PC-9 (cell line): ENCODE data around the gene GALM. TPM values are rescaled to one million over a fixed set of nuclear protein-coding genes. Genes with fewer than 3 reads are reported as not detected.

ENCODE experiments used
- BruUV-seq: library from RNA; stranded (reverse); fragments of 400-500 nt; replicated peaks from 2 replicates; lab custom pipeline; 2021; lab: Mats Ljungman, UMichigan
- CTCF ChIA-PET: fragments of 300-600 bp; sonication (Branson Sonifier 250); formaldehyde crosslinking; loops from one replicate; lab custom pipeline; 2022; ENCODE audit warnings: antibody characterized with exemption; lab: Charles Lee
- POLR2A ChIA-PET: fragments of 300-600 bp; sonication (Branson Sonifier 250); formaldehyde crosslinking; loops from one replicate; lab custom pipeline; 2022; ENCODE audit warnings: antibody characterized with exemption; ENCODE audit not compliant: unreplicated experiment; lab: Charles Lee
- DNase-seq, 2 experiments: peaks; one replicate each; pipeline versions ENCODE4 v3.0.0 to v3.0.0-alpha.2; 2015 to 2022; ENCODE audit warnings: mixed read lengths in 1 of 2
- H2AFZ ChIP-seq: fragments of 200-600 bp; sonication (generic); 2 replicates; pipeline ENCODE4 v1.8.1; 2017; ENCODE audit warnings: antibody characterized with exemption
- H3F3A ChIP-seq: fragments of 200-600 bp; sonication (generic); 2 replicates; pipeline ENCODE4 v1.8.1; 2017; ENCODE audit warnings: antibody characterized with exemption, mild to moderate bottlenecking, low read depth; ENCODE audit not compliant: insufficient read depth
- H3K27ac ChIP-seq: fragments of 200-600 bp; sonication (generic); 2 replicates; pipeline ENCODE4 v1.6.1; 2016; ENCODE audit warnings: mixed run types
- H3K27me3 ChIP-seq: fragments of 200-600 bp; sonication (generic); 2 replicates; pipeline ENCODE4 v1.6.1; 2016; ENCODE audit warnings: low read depth, mixed run types; ENCODE audit not compliant: insufficient read depth
- H3K36me3 ChIP-seq: fragments of 200-600 bp; sonication (generic); 2 replicates; pipeline ENCODE4 v1.6.1; 2016; ENCODE audit warnings: low read depth, mixed run types
- H3K4me1 ChIP-seq: fragments of 200-600 bp; sonication (generic); replicated peaks from 2 replicates; pipeline ENCODE4 v1.6.1; 2016; ENCODE audit warnings: mixed run types; ENCODE audit not compliant: insufficient read depth
- H3K4me2 ChIP-seq: fragments of 200-600 bp; sonication (generic); 2 replicates; pipeline ENCODE4 v1.6.1; 2017; ENCODE audit warnings: mixed run types
- H3K4me3 ChIP-seq: fragments of 200-600 bp; sonication (generic); 2 replicates; pipeline ENCODE4 v1.6.1; 2016; ENCODE audit warnings: mixed run types
- H3K79me2 ChIP-seq: fragments of 200-600 bp; sonication (generic); 2 replicates; pipeline ENCODE4 v1.6.1; 2017; ENCODE audit warnings: low read depth, mixed run types
- H3K9me2 ChIP-seq: fragments of 200-600 bp; sonication (generic); 2 replicates; pipeline ENCODE4 v1.8.1; 2017; ENCODE audit warnings: mild to moderate bottlenecking; ENCODE audit not compliant: insufficient read depth
- H3K9me3 ChIP-seq: fragments of 200-600 bp; sonication (generic); 2 replicates; pipeline ENCODE4 v1.8.1; 2016; ENCODE audit warnings: low read depth; ENCODE audit not compliant: insufficient read depth
- H4K20me1 ChIP-seq: fragments of 200-600 bp; sonication (generic); 2 replicates; pipeline ENCODE4 v1.8.1; 2017; ENCODE audit not compliant: insufficient read depth
- EZH2 ChIP-seq: fragments of 200-600 bp; sonication (generic); IDR thresholded peaks from 2 replicates; pipeline ENCODE4 v1.8.0; 2017; ENCODE audit warnings: antibody characterized with exemption, low read depth
- intact Hi-C: fragments of 100-400 bp; cut with micrococcal nuclease; formaldehyde crosslinking; loops from one replicate; pipeline ENCODE4 v1.10.0; 2022; ENCODE audit not compliant: unreplicated experiment
- total RNA-seq: library from RNA; stranded (reverse); gene quantifications from 2 replicates; pipeline ENCODE4 v1.2.3, GENCODE V29; 2021
- TF ChIP-seq, protein P1 (sequence below): fragments of 200-600 bp; sonication (generic); conservative IDR thresholded peaks from 2 replicates; pipeline ENCODE4 v1.6.1; 2017; ENCODE audit warnings: mixed run types, antibody characterized with exemption, mild to moderate bottlenecking, moderate library complexity

The GALM gene
- total RNA-seq, 1 experiment from 2014 or later, result 27.7 TPM

DNA sequence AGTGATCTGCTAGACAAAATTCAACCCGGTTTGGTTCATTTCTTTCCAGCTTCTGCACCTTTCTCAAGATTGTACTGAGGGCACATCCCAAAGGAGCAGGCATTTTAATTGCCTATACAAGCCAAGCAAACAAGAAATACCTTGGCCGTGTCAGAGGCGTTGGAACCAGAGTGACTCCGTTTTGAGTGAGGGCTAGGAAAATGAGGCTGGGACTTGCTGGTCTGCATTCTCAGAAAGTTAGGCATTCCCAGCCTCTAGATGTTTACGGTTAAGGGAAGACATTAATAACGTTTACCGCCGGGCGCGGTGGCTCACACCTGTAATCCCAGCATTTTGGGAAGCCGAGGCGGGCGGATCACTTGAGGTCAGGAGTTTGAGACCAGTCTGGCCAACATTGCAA is 110.6 kb downstream of the GALM start:
- ChIA-PET CTCF (no interaction called here), POLR2A (no interaction called here)
- H3K9me2 ChIP-seq, result no peaks in the 10 kb centered on the region
- BruUV-seq, result no TSS peak
- intact Hi-C loops, result no loop called here
- peaks cover 17% of the 10 kb centered on the region for H3K4me1 ChIP-seq
- H3K36me3 ChIP-seq, result peaks cover 6% of the 10 kb centered on the region; the same call in 1 of the 2 replicates
- no peak overlapping the region for H3K4me2 ChIP-seq
- H3K4me3 ChIP-seq, result no peak overlapping the region
- H3K27me3 ChIP-seq, result no peaks in the 10 kb centered on the region
- DNase-seq, result no peak
- no peak overlapping the region for H2AFZ ChIP-seq
- TF ChIP-seq, protein P1, sequence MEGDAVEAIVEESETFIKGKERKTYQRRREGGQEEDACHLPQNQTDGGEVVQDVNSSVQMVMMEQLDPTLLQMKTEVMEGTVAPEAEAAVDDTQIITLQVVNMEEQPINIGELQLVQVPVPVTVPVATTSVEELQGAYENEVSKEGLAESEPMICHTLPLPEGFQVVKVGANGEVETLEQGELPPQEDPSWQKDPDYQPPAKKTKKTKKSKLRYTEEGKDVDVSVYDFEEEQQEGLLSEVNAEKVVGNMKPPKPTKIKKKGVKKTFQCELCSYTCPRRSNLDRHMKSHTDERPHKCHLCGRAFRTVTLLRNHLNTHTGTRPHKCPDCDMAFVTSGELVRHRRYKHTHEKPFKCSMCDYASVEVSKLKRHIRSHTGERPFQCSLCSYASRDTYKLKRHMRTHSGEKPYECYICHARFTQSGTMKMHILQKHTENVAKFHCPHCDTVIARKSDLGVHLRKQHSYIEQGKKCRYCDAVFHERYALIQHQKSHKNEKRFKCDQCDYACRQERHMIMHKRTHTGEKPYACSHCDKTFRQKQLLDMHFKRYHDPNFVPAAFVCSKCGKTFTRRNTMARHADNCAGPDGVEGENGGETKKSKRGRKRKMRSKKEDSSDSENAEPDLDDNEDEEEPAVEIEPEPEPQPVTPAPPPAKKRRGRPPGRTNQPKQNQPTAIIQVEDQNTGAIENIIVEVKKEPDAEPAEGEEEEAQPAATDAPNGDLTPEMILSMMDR, result no peak
- no peak for TF ChIP-seq EZH2
- H3K27ac ChIP-seq, result no peak overlapping the region
- no peaks in the 10 kb centered on the region for H4K20me1 ChIP-seq
- peaks cover 13% of the 10 kb centered on the region for H3K79me2 ChIP-seq
- H3F3A ChIP-seq, result peaks cover 7% of the 10 kb centered on the region; the same call in 1 of the 2 replicates
- H3K9me3 ChIP-seq, result no peaks in the 10 kb centered on the region

DNA sequence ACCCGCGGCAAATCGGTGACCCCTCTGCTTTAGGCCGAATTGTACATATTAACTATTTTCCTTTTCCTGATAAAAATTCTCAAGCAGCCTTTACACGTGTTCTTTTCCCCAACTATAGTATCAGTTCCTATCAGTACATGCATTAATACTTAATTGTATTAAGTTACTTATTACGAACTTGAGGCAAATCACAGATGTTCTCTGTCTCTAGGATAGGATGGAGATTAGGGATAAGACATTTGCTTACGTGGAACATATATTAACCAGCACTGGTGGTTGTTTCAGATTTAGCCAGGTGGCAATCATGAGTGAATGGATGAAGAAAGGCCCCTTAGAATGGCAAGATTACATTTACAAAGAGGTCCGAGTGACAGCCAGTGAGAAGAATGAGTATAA is 112.8 kb downstream of the GALM start:
- Histone ChIP-seq H3K27me3 (no peaks in the 10 kb centered on the region), H4K20me1 (no peaks in the 10 kb centered on the region), H3K9me2 (no peaks in the 10 kb centered on the region), H3K36me3 (peaks cover 11% of the 10 kb centered on the region), H3K79me2 (peaks cover 13% of the 10 kb centered on the region), H3K27ac (no peak overlapping the region), H2AFZ (peak overlapping the region; percentile 100), H3K9me3 (no peaks in the 10 kb centered on the region), H3K4me3 (peak overlapping the region; percentile 95), H3F3A (peaks cover 6% of the 10 kb centered on the region; the same call in 1 of the 2 replicates), H3K4me2 (peak overlapping the region; percentile 98), H3K4me1 (peaks cover 7% of the 10 kb centered on the region; the same call in 1 of the 2 replicates)
- DNase-seq, result no peak
- no peak for TF ChIP-seq EZH2
- TF ChIP-seq, protein P1, result no peak
- BruUV-seq, result no TSS peak
- POLR2A ChIA-PET, result no interaction called here
- CTCF ChIA-PET, result no interaction called here
- intact Hi-C loops, result no loop called here

DNA sequence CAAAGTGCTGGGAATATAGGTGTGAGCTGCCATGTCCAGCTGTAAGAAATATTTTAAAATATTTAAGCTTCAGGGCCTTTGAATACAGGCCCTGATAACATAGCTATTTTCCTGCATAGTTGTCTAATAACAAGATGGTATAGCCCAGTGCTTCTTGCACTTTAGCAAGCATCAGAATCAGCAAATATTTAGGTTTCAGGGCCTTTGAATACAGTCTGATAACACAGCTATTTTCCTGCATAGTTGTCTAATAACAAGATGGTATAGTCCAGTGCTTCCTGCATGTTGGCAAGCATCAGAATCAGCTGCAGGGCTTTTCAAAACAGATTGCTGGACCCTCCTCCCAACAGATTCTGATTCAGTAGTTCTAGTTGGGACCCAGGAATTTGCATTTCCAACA is 117.7 kb downstream of the GALM start:
- CTCF ChIA-PET, result interaction anchor here (0.5 to 0.7 kb wide), 2 partner anchors 156 to 359 kb away, joined by 5 to 16 read pairs; no protein-coding TSS in a partner anchor
- Histone ChIP-seq H3F3A (peaks cover 17% of the 10 kb centered on the region), H3K9me3 (no peaks in the 10 kb centered on the region), H3K27ac (no peak overlapping the region), H3K4me1 (peaks cover 7% of the 10 kb centered on the region; the same call in 1 of the 2 replicates), H2AFZ (no peak overlapping the region), H3K27me3 (no peaks in the 10 kb centered on the region), H3K4me3 (no peak overlapping the region), H3K4me2 (no peak overlapping the region), H3K36me3 (peaks cover 11% of the 10 kb centered on the region), H3K79me2 (peaks cover 7% of the 10 kb centered on the region), H4K20me1 (no peaks in the 10 kb centered on the region), H3K9me2 (no peaks in the 10 kb centered on the region)
- DNase-seq, result no peak
- no TSS peak for BruUV-seq
- intact Hi-C loops, result no loop called here
- TF ChIP-seq EZH2, result no peak
- TF ChIP-seq, protein P1, result no peak
- POLR2A ChIA-PET, result interaction anchor here (0.7 kb wide), 2 partner anchors 32 to 202 kb away, joined by 3 to 9 read pairs; no protein-coding TSS in a partner anchor

Other genes starting within 250 kb of the GALM start
- 38.1 and 39.5 TPM in 2 replicates for gene HNRNPLL, start 63.2 kb upstream of the GALM start, total RNA-seq
- gene SRSF7, start 85.2 kb downstream of the GALM start, total RNA-seq, result 110 and 111 TPM in 2 replicates
- gene GEMIN6, start 112.1 kb downstream of the GALM start, total RNA-seq, result 15.9 and 19.1 TPM in 2 replicates
- 20.8 and 28.1 TPM in 2 replicates for gene DHX57, start 209.8 kb downstream of the GALM start, total RNA-seq
- gene MORN2, start 209.9 kb downstream of the GALM start, total RNA-seq, result 16.7 and 22.9 TPM in 2 replicates
- gene ARHGEF33, start 223.8 kb downstream of the GALM start, total RNA-seq, result 1.0 and 1.4 TPM in 2 replicates